ENCODE measurements around the gene PHF5A.

The PHF5A gene

GRCh38 chr22:41417622-41418390 is 50.7 kb downstream of the PHF5A start:
- no peak for DNase-seq (ENCODE audit: low read depth in 2 of 2)

GRCh38 chr22:41415554-41415953 is 52.9 kb downstream of the PHF5A start:
- DNase-seq (ENCODE audit: low read depth in 2 of 2): no peak

- no peak for DNase-seq (ENCODE audit: low read depth in 2 of 2)
Observed at GRCh38 chr22:41411021-41411851, 57.3 kb downstream of the PHF5A start.

GRCh38 chr22:41410311-41410751 is 58.2 kb downstream of the PHF5A start:
- no peak for DNase-seq (ENCODE audit: low read depth in 2 of 2)
